IMR-90 (cell line): ENCODE results near the gene ALDOC. TPM values are rescaled to one million over a fixed set of nuclear protein-coding genes. Genes with fewer than 3 reads are reported as not detected.

Source experiments
- ATAC-seq: fragments of 200-7000 bp; cut with Tn5 transposase; 2 replicates; pipeline ENCODE4 v1.9.1; 2020; ENCODE audit warnings: low read depth, mild to moderate bottlenecking, moderate library complexity
- BruUV-seq: library from RNA; stranded (reverse); fragments of 400-500 nt; replicated peaks from 2 replicates; lab custom pipeline; 2021; lab: Mats Ljungman, UMichigan
- CTCF ChIA-PET: fragments of 300-600 bp; formaldehyde crosslinking; extraction: SDS; loops from one replicate; lab custom pipeline; 2021; ENCODE audit warnings: antibody characterized with exemption; lab: Yijun Ruan, JAX
- POLR2A ChIA-PET: fragments of 300-600 bp; sonication (Branson Sonifier 250); formaldehyde crosslinking; loops from one replicate; lab custom pipeline; 2022; ENCODE audit warnings: antibody characterized with exemption; ENCODE audit not compliant: unreplicated experiment; lab: Charles Lee
- DNase-seq: peaks from one replicate; pipeline ENCODE4 v3.0.0; 2013
- H2AFZ ChIP-seq: replicated peaks from 2 replicates; pipeline ENCODE3; 2013; ENCODE audit warnings: low read length, mild to moderate bottlenecking; ENCODE audit not compliant: poor library complexity
- H2AK5ac ChIP-seq: 2 replicates; pipeline ENCODE4 v1.6.1; 2013; ENCODE audit warnings: low read depth, low read length, inconsistent platforms
- H2AK9ac ChIP-seq: replicated peaks from 2 replicates; pipeline ENCODE3; 2013; ENCODE audit warnings: mild to moderate bottlenecking, low read depth, low read length, moderate library complexity; ENCODE audit not compliant: poor library complexity
- H2BK120ac ChIP-seq: 2 replicates; pipeline ENCODE4 v1.6.1; 2013; ENCODE audit warnings: low read depth, low read length, inconsistent platforms
- H2BK15ac ChIP-seq: 3 replicates; pipeline ENCODE4 v1.6.1; 2013; ENCODE audit warnings: low read depth, low read length, inconsistent platforms
- H2BK20ac ChIP-seq: 2 replicates; pipeline ENCODE4 v1.6.1; 2013; ENCODE audit warnings: low read depth, mild to moderate bottlenecking, inconsistent platforms, low read length, moderate library complexity
- H2BK5ac ChIP-seq: 2 replicates; pipeline ENCODE4 v1.6.1; 2013; ENCODE audit warnings: mild to moderate bottlenecking, low read depth, low read length, inconsistent platforms; ENCODE audit not compliant: poor library complexity, severe bottlenecking
- H3K14ac ChIP-seq: replicated peaks from 2 replicates; pipeline ENCODE4 v1.6.1; 2013; ENCODE audit warnings: low read depth, low read length, inconsistent platforms
- H3K18ac ChIP-seq: 2 replicates; pipeline ENCODE4 v1.6.1; 2013; ENCODE audit warnings: low read depth, low read length, control low read depth
- H3K23ac ChIP-seq: 2 replicates; pipeline ENCODE4 v1.6.1; 2013; ENCODE audit warnings: low read depth, low read length, inconsistent platforms
- H3K27ac ChIP-seq: 2 replicates; pipeline ENCODE4 v1.5.1; 2013; ENCODE audit warnings: mild to moderate bottlenecking, control low read depth, low read length; ENCODE audit not compliant: insufficient read depth
- H3K27me3 ChIP-seq: 2 replicates; pipeline ENCODE4 v1.6.1; 2013; ENCODE audit warnings: low read length; ENCODE audit not compliant: control insufficient read depth, insufficient read depth
- H3K36me3 ChIP-seq: 2 replicates; pipeline ENCODE4 v1.6.1; 2013; ENCODE audit warnings: low read length, mixed read lengths; ENCODE audit not compliant: control insufficient read depth, insufficient read depth
- H3K4ac ChIP-seq: 2 replicates; pipeline ENCODE4 v1.6.1; 2013; ENCODE audit warnings: low read depth, low read length, inconsistent platforms
- H3K4me1 ChIP-seq: 2 replicates; pipeline ENCODE4 v1.6.1; 2013; ENCODE audit warnings: low read length, mixed read lengths; ENCODE audit not compliant: control insufficient read depth, insufficient read depth
- H3K4me2 ChIP-seq: 2 replicates; pipeline ENCODE4 v1.6.1; 2013; ENCODE audit warnings: low read depth, mild to moderate bottlenecking, control low read depth, low read length, moderate library complexity
- H3K4me3 ChIP-seq: 2 replicates; pipeline ENCODE4 v1.5.1; 2013; ENCODE audit warnings: low read depth, mild to moderate bottlenecking, control low read depth, low read length, moderate library complexity; ENCODE audit not compliant: insufficient read depth
- H3K56ac ChIP-seq: 2 replicates; pipeline ENCODE4 v1.6.1; 2013; ENCODE audit warnings: low read length, inconsistent platforms; ENCODE audit not compliant: insufficient read depth; ENCODE audit errors: extremely low read depth
- H3K79me1 ChIP-seq, 2 experiments: 2 replicates each; pipeline ENCODE4 v1.6.1; 2013; ENCODE audit warnings: low read length in 2 of 2, inconsistent platforms in 1 of 2, low read depth in 1 of 2
- H3K9ac ChIP-seq: 2 replicates; pipeline ENCODE4 v1.6.1; 2013; ENCODE audit warnings: low read depth, low read length, control low read depth
- H3K9me1 ChIP-seq: 2 replicates; pipeline ENCODE4 v1.6.1; 2013; ENCODE audit warnings: low read length, inconsistent platforms; ENCODE audit not compliant: insufficient read depth
- H3K9me3 ChIP-seq: 2 replicates; pipeline ENCODE4 v1.6.1; 2013; ENCODE audit warnings: low read length; ENCODE audit not compliant: control insufficient read depth, insufficient read depth
- H4K20me1 ChIP-seq: 2 replicates; pipeline ENCODE4 v1.6.1; 2013; ENCODE audit warnings: low read length, inconsistent platforms; ENCODE audit not compliant: insufficient read depth
- H4K5ac ChIP-seq: 2 replicates; pipeline ENCODE4 v1.6.1; 2013; ENCODE audit warnings: mild to moderate bottlenecking, low read depth, low read length, control low read depth
- H4K8ac ChIP-seq, 2 experiments: 2 replicates each; pipeline ENCODE4 v1.6.1; 2013; ENCODE audit warnings: low read depth in 2 of 2, low read length in 2 of 2, control low read depth in 1 of 2, inconsistent platforms in 1 of 2
- H4K91ac ChIP-seq: 2 replicates; pipeline ENCODE4 v1.6.1; 2013; ENCODE audit warnings: low read depth, low read length, inconsistent platforms; ENCODE audit not compliant: insufficient read depth
- RAD21 ChIP-seq: IDR thresholded peaks from 2 replicates; pipeline ENCODE4 v1.6.1; 2012; ENCODE audit warnings: low read length, improper control_type of control experiment
- WGBS, 2 experiments: methylation state at CpG; one replicate each; pipeline versions ENCODE4 v1.1.5 to v1.1.7; 2013; ENCODE audit warnings: missing lambda C conversion rate in 2 of 2; ENCODE audit not compliant: insufficient read length in 1 of 2; ENCODE audit errors: extremely low coverage in 2 of 2; 5-methylcytosine and 5-hydroxymethylcytosine counted together
- dilution Hi-C: fragments of 300-500 bp; cut with HindIII; formaldehyde crosslinking; loops from one replicate; pipeline ENCODE4 v1.14.3; 2018; ENCODE audit warnings: low sequenced_read_pairs; ENCODE audit not compliant: unreplicated experiment
- in situ Hi-C: fragments of 300-500 bp; cut with MboI; formaldehyde crosslinking; loops from 3 replicates; pipeline ENCODE4 v1.14.3; 2019; ENCODE audit warnings: low sequenced_read_pairs, inconsistent platforms, mixed read lengths
- intact Hi-C: fragments of 100-400 bp; cut with micrococcal nuclease; formaldehyde crosslinking; loops from 2 replicates; pipeline ENCODE4 v1.10.0; 2022
- polyA plus RNA-seq, 3 experiments: library from polyadenylated mRNA; depleted of rRNA; stranded (reverse); fragments of >200 nt; gene quantifications; 2 replicates each; pipeline ENCODE4 v1.2.3, GENCODE V29; 2012; ENCODE audit warnings: low replicate concordance in 1 of 3
- total RNA-seq: library from RNA; depleted of rRNA; stranded (reverse); fragments of >200 nt; gene quantifications from 2 replicates; pipeline ENCODE4 v1.2.3, GENCODE V29; 2012

Gene ALDOC
- total and polyA plus RNA-seq, 2 of the 4 experiments (the other 2 are of a cell fraction) = 47.0 to 69.7 TPM

- Histone ChIP-seq H3K56ac (no peak overlapping the region), H2BK20ac (no peak overlapping the region), H3K4me1 (peaks cover 1% of the 10 kb centered on the region; the same call in 1 of the 2 replicates), H3K4me2 (no peak overlapping the region), H2AK9ac (no peak overlapping the region), H4K91ac (no peak overlapping the region), H4K8ac (no peak overlapping the region), H3K4ac (no peak overlapping the region), H3K4me3 (no peak overlapping the region), H2AFZ (no peak overlapping the region), H4K20me1 (no peaks in the 10 kb centered on the region), H2BK120ac (no peak overlapping the region), H2AK5ac (no peak overlapping the region), H3K18ac (no peak overlapping the region), H4K5ac (no peak overlapping the region), H3K14ac (no peak overlapping the region), H2BK5ac (no peak overlapping the region), H3K23ac (no peak overlapping the region), H3K36me3 (peaks cover 29% of the 10 kb centered on the region), H3K27ac (no peak overlapping the region), H3K27me3 (no peaks in the 10 kb centered on the region), H3K9me3 (no peaks in the 10 kb centered on the region), H3K79me1 (peaks cover 0 to 12% of the 10 kb centered on the region in 2 experiments; a peak in 2 of 4 replicates), H3K9me1 (peaks cover 5% of the 10 kb centered on the region; the same call in 1 of the 2 replicates), H3K9ac (no peak overlapping the region), H2BK15ac (no peak overlapping the region)
- dilution Hi-C loops = no loop called here
- POLR2A ChIA-PET = no interaction called here
- no peak for DNase-seq
- BruUV-seq = no TSS peak
- TF ChIP-seq RAD21 = no peak
- WGBS, 2 experiments = no CpG with 5 or more reads among the region's 3 CpGs
- in situ Hi-C loops = no loop called here
- CTCF ChIA-PET = no interaction called here
- intact Hi-C loops = no loop called here
- ATAC-seq = no peak
These were observed 4.3 kb upstream of the ALDOC start for GRCh38 chr17:28580959-28581358.
